HG03097 (cell line): Measurements from ENCODE around the gene PTPRF.

Source experiments
- ATAC-seq: cut with Tn5 transposase; IDR thresholded peaks from one replicate; pipeline ENCODE4 v1.9.1; 2021; ENCODE audit not compliant: unreplicated experiment, low FRiP score

The PTPRF gene

DNA sequence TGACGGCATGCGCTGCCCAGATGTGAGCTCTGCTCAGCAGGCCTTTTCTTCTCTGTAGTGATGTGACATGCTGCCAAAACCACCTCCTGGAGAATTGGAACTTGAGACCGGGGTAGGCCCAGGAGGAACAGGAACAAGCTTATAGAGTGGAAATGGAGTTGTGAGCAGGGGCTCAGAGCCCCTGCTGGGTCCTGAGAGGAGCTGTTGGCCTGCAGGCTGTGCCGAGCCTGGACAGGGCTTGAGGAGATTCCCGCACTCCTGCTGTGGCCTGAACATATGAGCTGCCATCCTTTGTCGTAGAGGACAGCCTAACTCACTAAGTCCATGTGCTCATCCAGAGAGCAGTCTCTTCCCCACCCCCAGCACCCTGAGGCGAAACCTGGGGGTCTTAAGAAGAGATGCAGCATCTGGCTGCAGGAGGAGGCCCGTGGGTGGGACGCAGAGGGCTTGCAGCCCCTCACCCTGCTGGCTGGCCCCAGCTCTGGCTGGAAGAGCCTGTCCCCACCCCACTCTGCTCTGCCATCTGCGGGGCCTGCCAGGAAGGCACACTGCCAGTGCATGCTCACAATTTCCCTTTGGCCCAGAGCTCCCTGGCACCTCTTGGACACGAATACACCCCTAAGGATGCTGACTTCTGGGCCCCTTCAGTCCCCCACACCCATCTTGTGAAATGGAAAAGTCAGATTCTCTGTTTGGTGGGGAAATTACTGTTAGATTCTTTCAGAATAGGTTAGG is 42.5 kb downstream of the PTPRF start:
- no peak for ATAC-seq

DNA sequence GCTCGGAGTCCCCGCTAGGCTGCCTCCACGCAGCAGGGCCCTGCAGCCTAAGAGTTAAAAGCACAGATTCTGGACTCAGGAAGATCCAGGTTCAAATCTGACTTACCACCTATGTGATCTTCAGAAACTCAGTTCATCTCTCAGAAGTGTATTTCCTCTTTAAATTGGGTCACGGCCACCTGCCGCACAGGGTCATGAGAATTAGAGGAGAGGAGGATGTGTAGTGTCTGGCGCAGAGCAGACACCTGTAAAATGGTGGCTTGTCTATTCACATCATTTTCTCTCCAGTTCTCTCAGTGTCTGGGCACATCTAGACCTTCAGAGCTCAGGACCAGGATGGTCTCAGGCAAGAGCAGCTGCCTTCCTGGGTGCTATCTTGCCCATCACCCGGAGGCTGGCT is 45.8 kb downstream of the PTPRF start:
- ATAC-seq = no peak

DNA sequence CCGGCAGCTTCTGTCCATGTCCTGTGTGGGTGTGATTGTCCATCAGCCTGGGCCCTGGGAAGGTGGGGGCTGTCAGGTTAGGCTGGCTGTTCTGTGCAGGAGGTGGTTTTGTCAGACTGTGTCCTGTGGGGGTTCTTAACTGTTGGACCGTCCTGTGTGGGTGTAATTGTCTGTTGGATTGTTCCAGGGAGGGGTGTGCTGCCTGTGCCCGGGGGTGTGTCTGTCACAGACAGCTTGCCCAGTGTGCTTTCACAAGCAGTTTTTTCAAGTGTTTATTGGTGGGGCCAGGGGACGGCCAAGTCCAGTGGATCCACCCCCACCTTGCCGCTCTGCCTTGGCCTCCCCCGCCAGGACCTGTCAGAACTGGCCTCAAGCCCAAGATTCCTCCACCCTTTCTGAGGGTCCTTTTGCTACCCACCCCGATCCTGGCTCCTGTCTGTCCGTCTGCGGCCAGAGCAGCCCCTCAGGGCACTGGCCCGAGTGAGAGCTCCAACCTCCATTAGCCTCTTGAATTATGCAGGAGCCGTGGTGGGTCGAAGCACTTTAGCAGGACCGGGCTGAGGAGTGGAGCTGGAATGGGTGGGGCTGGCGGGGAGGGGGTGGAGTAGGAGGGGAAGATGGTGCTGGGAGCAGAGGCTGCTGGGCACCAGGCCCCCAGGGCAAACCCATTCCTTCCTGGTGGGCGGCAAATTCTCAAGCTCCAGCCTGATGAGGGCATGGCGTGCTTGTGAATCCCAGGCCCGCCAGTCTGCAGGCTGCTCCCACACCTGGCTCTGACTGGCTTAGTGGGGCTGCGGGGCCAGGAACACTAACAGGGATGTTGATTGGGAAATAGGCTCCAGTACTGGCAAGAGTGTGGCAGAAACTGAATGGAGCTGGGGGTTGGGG is 47.2 kb downstream of the PTPRF start:
- ATAC-seq = no peak

DNA sequence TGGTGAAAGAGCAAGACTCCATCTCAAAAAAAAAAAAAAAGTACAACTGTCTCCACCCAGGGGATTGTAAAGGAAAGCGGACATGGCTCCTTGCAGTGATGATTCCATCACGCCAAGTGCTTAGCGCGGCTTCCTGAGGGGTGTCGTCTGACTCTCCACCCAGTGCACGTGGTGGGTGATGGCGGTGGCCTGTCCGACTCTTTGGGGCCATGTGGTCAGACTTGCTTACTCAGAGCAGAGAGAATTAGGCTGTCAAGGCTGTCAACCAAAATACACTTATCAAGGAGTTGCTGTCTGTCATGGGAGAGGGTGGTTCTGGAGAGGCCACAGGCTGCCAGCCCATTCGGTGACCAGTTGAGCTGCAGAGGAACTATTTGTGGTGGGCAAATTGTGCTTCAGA is 49.4 kb downstream of the PTPRF start:
- no peak for ATAC-seq

DNA sequence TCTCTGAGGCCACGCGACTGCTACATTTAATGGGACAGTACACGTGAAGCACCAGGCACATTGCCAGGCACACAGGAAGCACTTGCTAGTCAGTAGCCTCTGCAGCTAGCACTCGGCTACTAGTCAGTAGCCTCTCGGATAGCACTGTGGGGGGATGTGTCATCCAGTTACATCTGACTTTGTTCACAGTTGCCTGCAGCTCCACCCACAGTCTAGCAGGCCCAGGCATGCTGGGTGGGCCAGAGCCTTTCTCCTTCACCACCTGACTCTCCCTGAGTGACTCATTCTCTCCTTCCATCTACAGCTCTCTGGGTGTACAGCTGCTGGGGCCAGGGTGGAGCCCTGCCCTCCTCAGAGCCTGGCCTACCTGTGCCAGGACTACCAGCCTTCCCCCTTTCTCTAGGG is 51.5 kb downstream of the PTPRF start:
- ATAC-seq = no peak

DNA sequence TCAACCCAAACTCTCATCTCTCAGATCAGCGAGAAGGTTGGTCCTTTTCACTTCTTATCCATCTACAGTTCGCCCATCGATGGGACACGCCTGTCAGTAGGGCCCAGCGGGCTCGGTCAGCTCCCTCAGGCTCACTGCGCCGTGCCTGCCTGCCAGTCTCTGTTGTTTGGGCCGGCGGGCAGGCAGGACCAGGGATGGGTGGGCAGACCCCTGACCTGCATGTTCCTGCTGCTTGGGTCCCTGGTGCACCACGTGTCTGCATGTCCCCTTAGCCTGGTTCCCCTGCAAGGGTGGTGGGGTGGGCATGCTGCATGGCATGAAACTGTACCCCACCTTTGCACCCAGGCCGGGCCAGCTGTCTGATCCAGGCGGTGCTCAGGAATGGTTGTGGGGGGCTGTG is 52.4 kb downstream of the PTPRF start:
- no peak for ATAC-seq

DNA sequence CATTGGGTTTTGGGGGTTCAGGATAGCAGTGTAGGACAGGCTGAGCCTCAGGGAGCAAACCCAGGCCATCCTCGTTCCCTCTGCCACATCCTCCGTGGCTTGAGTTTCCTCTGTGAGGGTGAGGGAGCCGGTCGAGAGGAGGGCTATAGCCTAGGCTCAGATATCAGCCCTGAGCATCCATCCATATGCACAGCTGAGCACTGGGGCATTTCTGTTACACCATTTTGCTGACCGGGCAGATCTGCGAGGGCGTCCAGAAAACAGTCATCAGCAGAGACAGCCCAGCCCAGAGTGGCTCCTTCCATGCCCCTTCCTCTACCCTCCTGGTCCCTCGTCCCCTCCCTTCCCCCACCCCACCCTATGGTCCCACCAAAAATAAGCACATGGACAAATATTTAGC is 53.5 kb downstream of the PTPRF start:
- no peak for ATAC-seq

DNA sequence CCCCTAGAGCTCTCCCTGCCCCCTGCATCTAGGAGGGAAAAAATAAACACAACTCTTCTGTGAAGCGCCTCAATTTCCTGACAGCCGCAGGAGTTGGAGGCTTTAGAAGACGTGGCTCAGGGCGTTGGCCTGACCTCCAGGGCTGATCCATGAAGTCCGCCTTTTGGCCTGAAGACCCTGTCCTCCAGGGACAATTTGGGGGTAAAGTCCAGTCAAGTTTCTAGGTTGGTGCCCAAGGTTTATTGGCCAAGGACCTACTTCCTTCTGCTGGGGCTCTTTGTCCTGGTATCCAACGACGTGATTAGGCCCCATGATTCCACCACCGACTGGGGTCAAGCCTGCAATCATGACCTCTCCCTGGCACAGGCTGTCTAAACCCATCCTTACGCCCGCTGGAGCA is 54.9 kb downstream of the PTPRF start:
- no peak for ATAC-seq

DNA sequence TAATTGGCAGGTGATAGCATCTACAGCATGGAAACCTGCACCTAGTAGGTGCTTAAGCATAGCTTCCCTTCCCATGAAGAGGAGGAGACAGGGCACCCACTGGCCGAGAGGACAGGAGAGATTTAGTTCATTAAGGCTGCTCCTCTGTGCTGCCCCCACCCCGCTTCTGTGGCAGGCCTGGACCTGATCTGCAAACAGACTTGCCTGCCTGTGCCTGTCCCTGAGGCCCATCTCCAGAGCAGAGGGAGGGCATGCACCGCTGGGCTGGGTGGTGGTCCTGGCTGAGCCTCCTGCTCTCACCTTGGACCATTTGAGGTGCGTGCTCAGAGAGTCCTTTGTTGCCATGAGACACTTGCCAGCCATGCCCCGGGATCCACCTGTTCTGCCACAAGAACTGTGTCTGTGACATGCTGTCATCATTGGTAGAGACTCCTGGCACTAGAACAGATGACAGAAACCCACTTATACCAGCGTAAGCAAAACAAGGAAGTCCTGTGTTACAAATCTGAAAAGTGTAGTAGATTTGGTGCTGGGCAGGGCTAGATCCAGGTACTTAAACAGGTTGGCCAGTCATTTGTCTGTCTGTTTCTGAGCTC is 55.6 kb downstream of the PTPRF start:
- no peak for ATAC-seq

DNA sequence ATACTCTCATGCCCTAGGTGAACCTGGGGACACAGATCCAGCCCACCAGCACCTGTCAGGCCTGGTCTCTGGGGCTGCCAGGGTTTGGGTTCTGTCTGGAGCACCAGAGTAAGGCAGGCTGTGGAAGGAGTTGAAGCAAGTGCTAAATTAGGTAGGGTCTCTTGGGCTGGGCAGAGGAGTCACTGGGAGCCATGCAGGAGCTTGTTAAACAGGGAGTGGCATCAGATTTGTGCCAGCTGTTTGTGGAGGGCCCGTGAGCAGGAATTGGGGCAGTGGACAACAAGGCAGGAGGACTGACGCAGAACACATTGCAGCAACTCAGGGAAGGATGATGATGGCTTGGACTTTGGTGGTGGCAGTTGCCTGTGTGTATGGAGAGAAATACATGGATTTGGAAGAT is 56.3 kb downstream of the PTPRF start:
- no peak for ATAC-seq

DNA sequence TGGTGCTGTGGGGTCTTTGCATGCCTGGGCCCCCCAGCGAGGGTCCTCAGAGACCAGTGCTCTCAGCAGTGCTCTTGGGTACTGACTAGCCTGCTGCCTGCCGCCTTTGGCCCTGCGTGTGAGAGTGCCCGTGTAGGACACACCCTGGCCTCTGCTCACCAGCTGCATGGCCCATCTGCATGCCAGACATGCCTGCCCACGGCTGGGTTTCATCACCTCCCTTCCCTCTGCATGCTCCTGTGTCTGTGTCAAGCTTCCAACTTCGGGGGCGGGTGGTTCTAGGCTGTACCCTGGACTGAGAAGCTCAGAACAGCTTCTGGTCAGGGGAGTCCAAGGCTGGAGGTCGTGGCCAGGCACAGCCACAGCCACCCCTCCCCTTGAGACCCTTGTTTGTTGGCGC is 56.9 kb downstream of the PTPRF start:
- no peak for ATAC-seq

DNA sequence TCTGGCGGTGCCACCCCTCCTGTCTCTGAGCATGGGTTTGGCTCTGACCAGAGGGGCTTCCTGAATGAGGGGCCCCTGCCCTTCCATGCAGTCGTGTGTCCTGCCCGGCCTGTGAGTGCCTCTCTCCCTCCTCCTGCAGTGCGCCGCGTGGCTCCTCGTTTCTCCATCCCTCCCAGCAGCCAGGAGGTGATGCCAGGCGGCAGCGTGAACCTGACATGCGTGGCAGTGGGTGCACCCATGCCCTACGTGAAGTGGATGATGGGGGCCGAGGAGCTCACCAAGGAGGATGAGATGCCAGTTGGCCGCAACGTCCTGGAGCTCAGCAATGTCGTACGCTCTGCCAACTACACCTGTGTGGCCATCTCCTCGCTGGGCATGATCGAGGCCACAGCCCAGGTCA is 57.9 kb downstream of the PTPRF start:
- no peak for ATAC-seq

DNA sequence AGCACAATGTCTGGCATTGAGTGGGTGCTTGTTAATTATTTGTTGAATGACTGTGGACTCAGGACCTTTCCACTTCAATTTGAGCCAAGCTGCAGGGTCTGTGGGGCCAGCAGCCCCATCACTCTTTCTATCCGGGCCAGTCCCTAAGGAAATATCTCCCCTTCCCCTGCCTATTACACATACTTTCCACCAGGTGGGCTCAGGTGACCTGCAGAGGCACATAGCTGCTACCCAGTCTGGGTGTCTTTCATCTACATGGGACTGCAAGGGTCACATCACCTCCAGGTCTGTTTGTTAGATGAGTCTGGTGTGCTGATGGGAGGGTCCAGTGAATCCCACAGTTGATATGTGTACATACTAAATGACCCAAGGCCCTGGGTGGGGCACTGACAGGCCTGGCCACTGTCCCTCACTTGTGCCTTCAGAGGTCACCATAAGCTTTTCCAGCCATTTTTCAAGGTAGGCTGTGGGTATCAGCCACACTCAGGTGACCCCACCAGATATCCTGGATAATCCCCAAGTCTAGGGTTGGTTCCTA is 59.8 kb downstream of the PTPRF start:
- ATAC-seq = no peak

DNA sequence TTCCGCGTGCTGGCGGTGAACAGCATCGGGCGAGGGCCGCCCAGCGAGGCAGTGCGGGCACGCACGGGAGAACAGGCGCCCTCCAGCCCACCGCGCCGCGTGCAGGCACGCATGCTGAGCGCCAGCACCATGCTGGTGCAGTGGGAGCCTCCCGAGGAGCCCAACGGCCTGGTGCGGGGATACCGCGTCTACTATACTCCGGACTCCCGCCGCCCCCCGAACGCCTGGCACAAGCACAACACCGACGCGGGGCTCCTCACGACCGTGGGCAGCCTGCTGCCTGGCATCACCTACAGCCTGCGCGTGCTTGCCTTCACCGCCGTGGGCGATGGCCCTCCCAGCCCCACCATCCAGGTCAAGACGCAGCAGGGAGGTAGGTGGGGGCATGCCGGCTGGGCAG is 60.5 kb downstream of the PTPRF start:
- ATAC-seq = no peak

DNA sequence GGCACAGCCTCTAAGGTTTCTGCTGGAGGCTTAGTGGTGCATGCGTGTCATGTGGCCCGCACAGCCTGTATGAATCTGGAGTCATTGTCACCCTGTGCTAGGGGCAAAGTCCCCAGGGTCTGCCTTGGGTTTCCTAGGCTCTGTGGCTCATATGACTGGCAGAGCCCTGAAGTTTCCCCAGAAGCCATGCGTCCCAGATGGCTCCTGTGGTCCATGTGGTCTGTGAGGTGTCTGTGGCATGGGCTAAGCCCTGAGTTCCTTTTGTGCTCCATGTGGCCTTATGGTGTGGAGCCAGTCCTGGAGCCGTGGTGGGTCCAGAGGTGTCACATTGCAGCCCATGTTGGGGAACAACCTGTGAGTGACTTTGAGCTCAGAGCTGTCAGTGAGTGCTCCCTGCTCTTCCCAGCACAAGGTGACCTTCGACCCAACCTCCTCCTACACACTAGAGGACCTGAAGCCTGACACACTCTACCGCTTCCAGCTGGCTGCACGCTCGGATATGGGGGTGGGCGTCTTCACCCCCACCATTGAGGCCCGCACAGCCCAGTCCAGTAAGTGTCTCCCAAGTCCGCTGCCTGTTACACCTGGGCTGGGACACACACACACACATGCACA is 61.5 kb downstream of the PTPRF start:
- no peak for ATAC-seq

DNA sequence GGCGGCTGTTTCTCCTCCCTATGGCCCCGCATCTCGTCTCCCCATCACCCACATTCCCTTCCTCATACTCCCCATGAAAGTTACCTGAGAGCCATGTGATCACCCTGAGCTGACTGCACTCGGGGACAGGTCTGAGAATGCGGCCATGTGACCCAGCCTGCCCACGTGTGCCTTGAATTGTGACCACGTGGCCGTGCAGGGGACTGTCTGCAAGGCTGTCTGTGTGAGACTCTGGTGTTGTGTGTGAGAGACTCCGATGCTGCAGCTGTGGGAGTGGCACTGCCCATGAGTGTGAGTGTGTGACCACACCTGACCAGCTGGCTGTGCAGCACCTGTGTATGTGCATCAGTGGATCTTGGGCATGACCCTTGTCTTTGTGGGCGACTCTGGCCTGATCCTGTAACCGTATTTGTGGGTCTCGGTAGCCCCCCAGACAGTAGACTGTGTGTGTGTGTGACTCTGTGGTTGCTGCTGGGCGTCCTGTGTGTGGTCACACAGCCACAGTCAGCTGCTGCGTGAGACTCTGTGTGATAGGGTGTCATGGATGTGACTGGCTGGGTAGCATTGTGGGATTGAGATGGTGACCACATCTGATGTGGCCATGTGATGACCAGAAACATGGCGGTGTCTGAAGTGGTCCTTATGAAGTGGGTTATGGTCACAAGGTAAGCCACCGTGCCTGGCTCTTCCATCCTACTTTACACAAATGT is 62.4 kb downstream of the PTPRF start:
- no peak for ATAC-seq

DNA sequence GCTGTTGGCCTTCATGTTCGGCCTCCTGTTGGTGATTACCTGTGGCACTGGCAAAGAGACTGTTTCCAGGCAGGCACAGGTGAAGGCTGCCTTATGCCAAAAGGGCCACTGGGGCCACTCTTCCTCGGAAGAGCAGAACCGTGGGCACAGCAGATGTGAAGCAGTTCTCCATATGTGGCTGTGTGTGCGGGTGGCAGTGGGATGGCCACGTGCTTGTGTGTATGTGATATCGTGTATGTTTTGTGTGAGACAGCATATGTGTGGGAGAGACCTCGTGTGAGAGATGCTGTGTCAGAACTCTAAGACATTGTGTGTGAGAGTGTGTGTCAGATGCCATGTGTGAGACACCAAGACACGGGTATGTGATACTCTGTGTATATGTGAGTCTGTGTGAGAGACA is 65.9 kb downstream of the PTPRF start:
- ATAC-seq = no peak

DNA sequence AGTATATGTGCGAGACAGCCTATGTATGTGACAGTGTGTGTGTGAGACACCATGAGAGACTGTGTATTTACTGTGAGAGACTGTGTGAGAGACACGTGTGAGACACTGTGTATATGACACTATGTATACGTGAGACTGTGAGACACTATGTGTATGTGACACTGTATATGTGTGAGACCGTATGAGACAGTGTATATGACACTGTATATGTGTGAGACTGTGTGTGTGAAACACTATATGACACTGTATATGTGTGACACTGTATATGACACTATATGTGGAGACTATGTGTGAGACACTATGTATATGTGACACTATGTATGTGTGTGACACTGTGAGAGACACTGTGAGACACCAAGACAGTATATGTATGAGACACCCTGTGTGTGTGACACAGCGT is 66.3 kb downstream of the PTPRF start:
- no peak for ATAC-seq

DNA sequence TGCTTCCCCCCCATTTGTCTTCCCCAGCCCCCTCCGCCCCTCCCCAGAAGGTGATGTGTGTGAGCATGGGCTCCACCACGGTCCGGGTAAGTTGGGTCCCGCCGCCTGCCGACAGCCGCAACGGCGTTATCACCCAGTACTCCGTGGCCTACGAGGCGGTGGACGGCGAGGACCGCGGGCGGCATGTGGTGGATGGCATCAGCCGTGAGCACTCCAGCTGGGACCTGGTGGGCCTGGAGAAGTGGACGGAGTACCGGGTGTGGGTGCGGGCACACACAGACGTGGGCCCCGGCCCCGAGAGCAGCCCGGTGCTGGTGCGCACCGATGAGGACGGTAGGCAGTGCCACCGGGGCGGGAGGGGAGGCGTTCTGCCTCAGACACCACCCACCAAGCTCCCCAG is 67.0 kb downstream of the PTPRF start:
- no peak for ATAC-seq

DNA sequence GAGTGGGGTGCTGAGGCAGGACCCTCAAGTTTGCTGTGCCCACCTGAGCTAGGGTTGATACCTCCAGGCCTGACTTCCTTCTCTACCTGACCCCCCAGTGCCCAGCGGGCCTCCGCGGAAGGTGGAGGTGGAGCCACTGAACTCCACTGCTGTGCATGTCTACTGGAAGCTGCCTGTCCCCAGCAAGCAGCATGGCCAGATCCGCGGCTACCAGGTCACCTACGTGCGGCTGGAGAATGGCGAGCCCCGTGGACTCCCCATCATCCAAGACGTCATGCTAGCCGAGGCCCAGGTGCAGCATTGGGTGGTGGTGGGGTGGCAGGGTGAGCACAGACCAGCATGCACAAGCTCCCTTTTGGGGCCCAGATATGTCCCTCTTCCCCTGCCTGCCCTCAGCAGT is 67.9 kb downstream of the PTPRF start:
- no peak for ATAC-seq
